Measurements from ENCODE around the gene TBKBP1. TPM values are rescaled to one million over a fixed set of nuclear protein-coding genes. Genes with fewer than 3 reads are reported as not detected.
"Not testable (repeated sequence)": the region's sequence is repeated elsewhere in the genome, so short reads cannot be mapped to it uniquely, and the experiment has no call there.

The TBKBP1 gene
- polyA plus RNA-seq, 3 donors, result 29.5 to 37.1 (median 31.8) TPM

GRCh38 chr17:47728214-47728877, 34.4 kb downstream of the TBKBP1 start:
- no peak for DNase-seq

GRCh38 chr17:47729476-47729875, 35.5 kb downstream of the TBKBP1 start:
- no peak for DNase-seq

DNA sequence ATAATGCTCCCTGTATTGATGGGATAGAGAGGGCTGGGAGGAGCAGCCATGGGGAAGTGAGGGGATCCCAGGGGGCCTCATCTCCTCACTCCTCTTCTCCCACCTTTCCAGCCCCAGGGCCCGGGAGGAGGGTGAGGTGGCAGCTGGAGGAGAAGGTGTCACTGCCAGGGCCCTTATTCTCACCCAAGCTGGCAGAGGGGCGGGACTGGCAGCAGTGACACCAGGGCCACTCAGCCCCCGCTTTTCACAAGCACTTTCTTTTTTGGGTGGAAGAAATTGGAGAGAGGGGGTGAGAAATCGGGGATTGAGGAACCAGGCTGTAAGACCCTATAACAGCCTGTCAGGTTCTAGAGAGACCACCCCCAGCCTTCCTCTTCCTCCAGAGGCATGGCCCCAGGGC, 36.7 kb downstream of the TBKBP1 start:
- DNase-seq, result no peak

DNA sequence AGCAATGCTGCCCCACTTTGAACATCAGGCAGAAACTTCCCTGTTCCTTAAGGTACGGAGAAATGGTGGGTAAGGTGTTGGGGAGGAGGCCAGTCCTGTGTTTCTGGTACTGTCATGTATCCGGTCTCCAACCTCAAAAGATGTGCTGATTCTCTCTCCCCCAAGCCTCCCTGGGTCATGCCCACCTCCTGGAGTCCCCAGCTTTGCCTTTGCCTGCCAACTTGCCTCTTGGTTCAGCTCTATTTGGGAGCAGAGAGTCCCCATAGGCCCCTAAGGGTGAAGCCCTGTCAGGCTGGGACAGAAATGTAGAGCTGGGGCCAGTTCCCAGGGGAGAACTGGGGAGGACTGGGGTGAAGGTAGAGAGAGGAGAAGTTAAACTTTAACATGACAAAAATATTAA, 37.4 kb downstream of the TBKBP1 start:
- no peak for DNase-seq

DNA sequence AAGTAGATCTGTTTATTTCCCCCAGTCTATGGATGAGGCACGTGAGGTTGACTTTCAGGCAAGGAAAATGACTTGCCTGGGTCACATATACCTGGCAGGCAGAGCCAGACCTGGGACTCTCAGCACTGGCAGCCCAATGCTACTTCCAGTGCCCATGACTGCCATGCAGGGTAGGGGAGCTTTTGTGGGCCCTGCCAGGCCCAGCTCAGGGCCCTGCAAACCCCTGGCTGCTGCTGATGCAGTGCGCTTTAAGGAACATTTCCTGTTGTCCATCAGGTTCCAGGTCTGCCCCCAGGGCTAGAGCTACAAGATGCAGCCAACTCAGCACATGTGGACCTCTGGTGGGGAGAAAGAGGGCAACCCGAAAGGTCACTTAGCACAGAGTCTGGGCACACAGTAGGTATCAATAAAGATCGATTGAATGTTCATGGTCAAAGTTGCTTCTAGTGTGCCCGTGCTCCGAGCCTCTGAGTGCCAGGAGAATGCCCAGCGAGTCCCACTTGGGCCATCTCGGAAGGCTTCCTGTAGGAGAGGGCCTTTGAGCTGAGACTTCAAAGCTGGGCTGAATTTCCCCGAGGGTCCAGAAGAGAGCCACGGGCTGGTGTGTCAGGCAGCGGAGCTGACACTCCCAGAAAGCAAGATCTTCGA, 38.6 kb downstream of the TBKBP1 start:
- no peak for DNase-seq

GRCh38 chr17:47733047-47733673, 39.2 kb downstream of the TBKBP1 start, which contains the start of gene TBX21:
TBX21 (plus strand) TSS chr17:47733236; CDS start chr17:47733455, 219 bp downstream.
- peak; percentile 57 for DNase-seq

GRCh38 chr17:47733674-47734410, 39.9 kb downstream of the TBKBP1 start:
- no peak for DNase-seq

DNA sequence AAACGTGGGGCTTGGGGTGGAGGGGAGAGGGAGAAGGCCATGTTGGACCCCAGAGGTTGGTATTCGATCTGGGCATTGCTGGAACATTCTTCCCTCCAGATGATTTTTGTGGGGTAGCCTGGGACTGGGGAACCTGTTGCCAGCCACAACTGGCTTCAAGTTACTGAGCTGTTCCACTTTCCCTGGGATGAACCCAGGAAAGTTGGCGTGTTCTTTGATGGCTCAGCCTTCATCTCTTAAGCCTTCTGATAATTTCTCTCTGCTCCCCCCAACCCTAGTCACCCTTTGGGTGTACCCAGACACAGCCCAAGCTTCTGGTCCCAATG, 41.1 kb downstream of the TBKBP1 start:
- DNase-seq, result no peak

- no peak for DNase-seq
Observed at GRCh38 chr17:47735536-47736011, 41.6 kb downstream of the TBKBP1 start.

DNA sequence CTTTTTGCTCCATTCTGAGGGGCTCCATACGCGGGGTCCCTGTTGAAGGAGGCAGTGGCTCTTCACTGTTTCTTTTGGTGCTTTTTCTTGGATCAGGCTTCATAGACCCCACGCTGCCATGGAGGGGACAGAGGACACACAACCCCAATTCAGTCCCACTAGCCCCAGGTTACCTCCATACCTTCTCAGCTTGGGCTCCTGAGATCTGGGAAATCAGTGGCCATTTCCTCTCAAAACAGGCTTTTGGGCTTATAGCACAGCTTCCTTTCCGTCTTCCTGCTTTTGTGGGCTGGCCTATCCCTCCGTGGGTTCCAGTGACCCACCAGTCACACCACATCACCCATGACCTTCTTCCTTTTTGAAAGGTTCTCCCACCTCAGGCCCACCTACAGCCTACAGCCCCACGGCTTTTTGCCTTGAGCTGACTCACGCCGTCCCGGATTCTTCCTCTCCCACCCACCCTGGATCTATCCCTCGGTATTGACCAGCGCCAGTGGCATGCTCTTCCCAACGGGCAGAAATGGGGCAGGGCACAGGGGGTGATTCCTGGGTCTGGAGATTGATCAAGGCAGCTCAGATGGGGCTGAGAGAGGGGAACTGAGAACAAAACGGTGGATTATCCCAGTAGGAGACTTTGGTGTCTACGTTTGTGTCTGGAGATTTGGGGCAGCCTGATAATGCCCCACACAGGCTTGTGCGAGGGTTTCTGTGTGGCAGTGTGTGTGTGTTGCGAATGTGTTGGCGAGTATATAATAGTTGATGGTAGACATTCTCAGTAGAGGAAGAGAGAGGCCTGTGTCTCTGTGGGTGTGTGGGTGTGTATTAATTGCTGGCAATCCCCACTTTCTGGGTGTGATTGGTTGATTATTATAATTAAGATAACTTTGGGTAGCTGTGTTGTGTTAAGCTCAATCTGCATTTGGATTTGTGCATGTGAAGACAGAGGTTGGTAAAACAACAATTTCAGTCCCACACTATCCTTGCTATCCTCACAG, 42.8 kb downstream of the TBKBP1 start:
- DNase-seq, result no peak

DNA sequence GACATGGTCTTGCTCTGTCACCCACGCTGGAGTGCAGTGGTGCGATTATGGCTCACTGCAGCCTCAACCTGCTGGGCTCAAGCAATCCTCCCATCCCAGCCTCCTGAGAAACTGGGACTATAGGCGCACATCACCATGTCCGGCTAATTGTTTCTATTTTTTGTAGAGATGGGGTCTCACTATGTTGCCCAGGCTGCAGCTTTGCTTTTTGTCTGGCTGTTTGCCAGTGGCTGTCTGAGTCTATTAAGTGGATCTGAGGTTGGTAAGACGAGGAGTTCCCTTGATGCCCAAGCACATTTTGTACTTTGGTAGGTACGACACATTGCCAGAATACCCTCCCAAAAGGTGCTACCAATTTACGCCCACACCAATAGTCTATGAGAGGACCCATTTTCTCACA, 44.2 kb downstream of the TBKBP1 start:
- DNase-seq, result no peak

DNA sequence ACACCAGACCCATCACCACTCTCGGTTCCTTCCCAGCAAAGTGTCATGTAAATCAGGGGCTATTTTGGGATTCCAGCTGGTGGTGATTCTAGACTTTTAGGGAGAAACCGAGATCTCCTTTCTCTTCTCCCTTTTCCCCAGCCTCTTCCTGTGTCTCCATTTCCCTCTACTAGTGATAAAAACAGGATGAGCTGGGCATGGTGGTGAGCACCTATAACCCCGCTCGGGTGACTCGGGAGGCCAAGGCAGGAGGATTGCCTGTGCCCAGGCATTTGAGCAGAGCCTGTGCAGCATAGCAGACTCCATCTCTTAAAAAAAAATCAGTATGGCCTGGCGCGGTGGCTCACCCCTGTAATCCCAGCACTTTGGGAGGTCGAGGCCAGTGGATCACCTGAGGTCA, 45.2 kb downstream of the TBKBP1 start:
- no peak for DNase-seq

- DNase-seq, result not testable (repeated sequence)
Observed at GRCh38 chr17:47739945-47740344, 46.0 kb downstream of the TBKBP1 start.

GRCh38 chr17:47741109-47741792, 47.3 kb downstream of the TBKBP1 start:
- no peak for DNase-seq

DNA sequence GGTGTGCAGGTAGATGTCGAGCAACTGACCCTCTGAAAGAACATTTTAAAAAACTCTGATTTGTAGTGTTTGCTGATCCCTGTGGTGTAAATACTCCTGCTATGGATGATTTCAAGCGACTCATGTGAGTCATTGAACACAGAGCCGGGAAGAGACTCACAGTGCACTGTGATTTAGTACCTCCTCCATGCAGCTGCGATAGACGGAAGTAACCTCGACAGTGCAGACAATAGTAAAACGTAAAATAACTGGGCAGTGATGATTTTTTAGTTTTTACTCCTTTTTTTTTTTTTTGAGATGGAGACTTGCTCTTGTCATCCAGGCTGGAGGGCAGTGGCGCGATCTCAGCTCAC, 47.8 kb downstream of the TBKBP1 start:
- no peak for DNase-seq

- no peak for DNase-seq
Observed at GRCh38 chr17:47742319-47743181, 48.6 kb downstream of the TBKBP1 start.

GRCh38 chr17:47744168-47745036, 50.4 kb downstream of the TBKBP1 start:
- no peak for DNase-seq

GRCh38 chr17:47745037-47745380, 51.0 kb downstream of the TBKBP1 start:
- DNase-seq, result no peak

GRCh38 chr17:47751471-47751870, 57.5 kb downstream of the TBKBP1 start:
- no peak for DNase-seq

All from renal pelvis (tissue), 4 donors.